HEK293 (cell line): ENCODE results near the gene TRIP4.

ENCODE experiments used
- GLIS2 ChIP-seq: fragments of 450-650 bp; formaldehyde crosslinking; IDR thresholded peaks from 2 replicates; pipeline ENCODE4 v1.5.1; 2016; ENCODE audit warnings: missing biosample characterization, missing genetic modification characterization
- MZF1 ChIP-seq: fragments of 450-650 bp; formaldehyde crosslinking; IDR thresholded peaks from 2 replicates; pipeline ENCODE4 v1.5.1; 2017; ENCODE audit warnings: missing biosample characterization, missing genetic modification characterization, borderline replicate concordance
- OVOL3 ChIP-seq: fragments of 450-650 bp; formaldehyde crosslinking; IDR thresholded peaks from 2 replicates; pipeline ENCODE4 v1.5.1; 2016; ENCODE audit warnings: missing biosample characterization, missing genetic modification characterization
- PRDM1 ChIP-seq: fragments of 450-650 bp; formaldehyde crosslinking; IDR thresholded peaks from 2 replicates; pipeline ENCODE4; 2016; ENCODE audit warnings: missing biosample characterization, missing genetic modification characterization
- PRDM4 ChIP-seq: fragments of 450-650 bp; formaldehyde crosslinking; IDR thresholded peaks from 2 replicates; pipeline ENCODE4 v1.5.1; 2017; ENCODE audit warnings: missing biosample characterization, missing genetic modification characterization
- PRDM6 ChIP-seq: fragments of 450-650 bp; formaldehyde crosslinking; IDR thresholded peaks from 2 replicates; pipeline ENCODE4 v1.5.1; 2017; ENCODE audit warnings: missing biosample characterization, missing genetic modification characterization
- SETDB1 ChIP-seq: IDR thresholded peaks from one replicate; pipeline ENCODE4 v1.6.1; 2017; ENCODE audit warnings: mild to moderate bottlenecking, low read length, moderate library complexity, mixed read lengths; ENCODE audit not compliant: insufficient read length
- ZBTB10 ChIP-seq: fragments of 450-650 bp; formaldehyde crosslinking; IDR thresholded peaks from 2 replicates; pipeline ENCODE4 v1.5.1; 2016; ENCODE audit warnings: missing biosample characterization, missing genetic modification characterization
- ZBTB17 ChIP-seq: fragments of 450-650 bp; formaldehyde crosslinking; IDR thresholded peaks from 2 replicates; pipeline ENCODE4 v1.5.1; 2016; ENCODE audit warnings: missing biosample characterization, missing genetic modification characterization
- ZBTB26 ChIP-seq: fragments of 450-650 bp; formaldehyde crosslinking; optimal IDR thresholded peaks from 2 replicates; pipeline ENCODE3; 2016; ENCODE audit warnings: missing biosample characterization, mild to moderate bottlenecking, missing genetic modification characterization
- ZBTB8A ChIP-seq: fragments of 450-650 bp; formaldehyde crosslinking; IDR thresholded peaks from 2 replicates; pipeline ENCODE4 v1.5.1; 2016; ENCODE audit warnings: missing biosample characterization, missing genetic modification characterization
- ZNF138 ChIP-seq: fragments of 450-650 bp; formaldehyde crosslinking; IDR thresholded peaks from 2 replicates; pipeline ENCODE4 v1.5.1; 2016; ENCODE audit warnings: missing biosample characterization, missing genetic modification characterization, borderline replicate concordance
- ZNF155 ChIP-seq: fragments of 450-650 bp; formaldehyde crosslinking; IDR thresholded peaks from 2 replicates; pipeline ENCODE4 v1.5.1; 2016; ENCODE audit warnings: missing biosample characterization, missing genetic modification characterization
- ZNF2 ChIP-seq: fragments of 450-650 bp; formaldehyde crosslinking; IDR thresholded peaks from 2 replicates; pipeline ENCODE4 v1.5.1; 2016; ENCODE audit warnings: missing biosample characterization, missing genetic modification characterization
- ZNF223 ChIP-seq: fragments of 450-650 bp; formaldehyde crosslinking; IDR thresholded peaks from 2 replicates; pipeline ENCODE4 v1.5.1; 2016; ENCODE audit warnings: missing biosample characterization, missing genetic modification characterization
- ZNF23 ChIP-seq: fragments of 450-650 bp; formaldehyde crosslinking; IDR thresholded peaks from 2 replicates; pipeline ENCODE4 v1.5.1; 2016; ENCODE audit warnings: missing biosample characterization, missing genetic modification characterization, borderline replicate concordance
- ZNF24 ChIP-seq: fragments of 450-650 bp; formaldehyde crosslinking; IDR thresholded peaks from 2 replicates; pipeline ENCODE4 v1.5.1; 2016; ENCODE audit warnings: missing biosample characterization, missing genetic modification characterization
- ZNF266 ChIP-seq: fragments of 450-650 bp; formaldehyde crosslinking; IDR thresholded peaks from 2 replicates; pipeline ENCODE4 v1.5.1; 2016; ENCODE audit warnings: missing biosample characterization, missing genetic modification characterization, low read depth
- ZNF280D ChIP-seq: fragments of 450-650 bp; formaldehyde crosslinking; IDR thresholded peaks from 2 replicates; pipeline ENCODE4 v1.5.1; 2016; ENCODE audit warnings: missing biosample characterization, missing genetic modification characterization
- ZNF423 ChIP-seq: fragments of 450-650 bp; formaldehyde crosslinking; IDR thresholded peaks from 2 replicates; pipeline ENCODE4 v1.5.1; 2016; ENCODE audit warnings: missing biosample characterization, missing genetic modification characterization
- ZNF426 ChIP-seq: fragments of 450-650 bp; formaldehyde crosslinking; IDR thresholded peaks from 2 replicates; pipeline ENCODE4 v1.5.1; 2017; ENCODE audit warnings: missing biosample characterization, missing genetic modification characterization, mild to moderate bottlenecking, inconsistent platforms, moderate library complexity
- ZNF549 ChIP-seq: fragments of 450-650 bp; IDR thresholded peaks from 2 replicates; pipeline ENCODE4 v1.5.1; 2018; ENCODE audit warnings: missing biosample characterization, missing genetic modification characterization, mild to moderate bottlenecking, inconsistent platforms, moderate library complexity
- ZNF624 ChIP-seq: fragments of 450-650 bp; formaldehyde crosslinking; IDR thresholded peaks from 2 replicates; pipeline ENCODE4 v1.5.1; 2017; ENCODE audit warnings: missing biosample characterization, missing genetic modification characterization
- ZSCAN4 ChIP-seq: fragments of 450-650 bp; formaldehyde crosslinking; IDR thresholded peaks from 2 replicates; pipeline ENCODE4 v1.5.1; 2017; ENCODE audit warnings: missing biosample characterization, missing genetic modification characterization
- ZSCAN5A ChIP-seq: fragments of 450-650 bp; formaldehyde crosslinking; IDR thresholded peaks from 2 replicates; pipeline ENCODE4 v1.5.1; 2016; ENCODE audit warnings: missing biosample characterization, missing genetic modification characterization

TRIP4 gene

GRCh38 chr15:64381000-64381751 is 6.5 kb upstream of the TRIP4 start, which contains the start of gene PCLAF (continued):
- TF ChIP-seq ZBTB8A (tag by site-specific recombination): no peak
- peak; percentile 60; the same call in 1 of the 2 replicates for TF ChIP-seq GLIS2 (tag by site-specific recombination)
- no peak for TF ChIP-seq ZNF2 (tag by site-specific recombination)
- peak; percentile 31 for TF ChIP-seq ZBTB26
- no peak for TF ChIP-seq ZSCAN5A
- no peak for TF ChIP-seq ZNF426 (tag by site-specific recombination)
- TF ChIP-seq ZNF624: no peak
- TF ChIP-seq ZNF423 (tag by site-specific recombination): peak; percentile 35; the same call in 1 of the 2 replicates
- no peak for TF ChIP-seq ZNF155 (tag by site-specific recombination)
- no peak for TF ChIP-seq ZBTB17
- no peak for TF ChIP-seq ZNF24 (tag by site-specific recombination)
- TF ChIP-seq PRDM1 (tag by site-specific recombination): no peak
- TF ChIP-seq ZNF266 (tag by site-specific recombination): no peak
- TF ChIP-seq OVOL3 (tag by site-specific recombination): no peak
- no peak for TF ChIP-seq ZNF138 (tag by site-specific recombination)
- no peak for TF ChIP-seq ZNF23 (tag by site-specific recombination)
- no peak for TF ChIP-seq SETDB1
- no peak for TF ChIP-seq ZNF549
- no peak for TF ChIP-seq PRDM4 (tag by site-specific recombination)
- no peak for TF ChIP-seq ZSCAN4
- TF ChIP-seq PRDM6 (tag by site-specific recombination): no peak
- TF ChIP-seq ZBTB10: no peak
- no peak for TF ChIP-seq MZF1 (tag by site-specific recombination)
- TF ChIP-seq ZNF223 (tag by site-specific recombination): no peak
- TF ChIP-seq ZNF280D (tag by site-specific recombination): no peak
